ENCODE data around the gene UCN2. TPM values are rescaled to one million over a fixed set of nuclear protein-coding genes. Genes with fewer than 3 reads are reported as not detected.

Gene UCN2
- total and polyA plus RNA-seq, 2 of the 8 experiments (the other 6 are each of a cell fraction or from before 2014, with no cell fraction given) = 0.14 TPM; not detected in 1

DNA sequence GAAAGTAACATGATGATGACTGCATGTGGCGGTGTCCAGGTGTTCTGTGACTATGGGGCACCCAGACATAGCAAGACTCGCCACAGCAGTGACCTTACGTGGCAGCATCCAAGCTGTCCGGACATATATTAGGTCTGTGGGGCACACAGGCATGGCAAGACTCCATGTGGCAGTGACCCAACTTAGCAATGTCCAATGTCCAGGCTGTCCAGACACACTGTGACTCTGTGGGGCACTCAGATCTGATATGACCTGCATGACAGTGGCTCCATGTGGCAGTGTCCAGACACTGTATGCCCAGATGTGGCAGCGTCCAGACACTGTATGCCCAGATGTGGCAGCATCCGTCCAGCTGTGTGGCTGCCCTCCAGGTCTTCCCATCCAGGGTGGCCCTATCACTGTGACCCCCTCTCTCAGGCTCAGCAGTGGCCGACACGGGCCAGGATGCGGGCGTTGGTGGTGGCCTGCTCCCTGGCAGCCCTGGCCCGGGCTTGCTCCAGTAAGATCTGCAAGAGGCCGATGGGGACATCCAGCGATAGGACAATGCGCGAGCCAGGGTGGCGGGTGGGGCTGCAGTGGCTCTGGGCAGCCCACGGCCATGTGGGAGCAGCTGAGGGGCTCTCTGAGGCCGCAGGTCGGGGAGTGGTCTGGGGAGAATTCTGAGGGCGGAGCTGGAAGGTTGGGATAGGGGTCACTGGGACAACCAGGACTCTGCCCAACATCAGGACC, 1.1 kb downstream of the UCN2 start (continued):
- TF ChIP-seq, protein P1, sequence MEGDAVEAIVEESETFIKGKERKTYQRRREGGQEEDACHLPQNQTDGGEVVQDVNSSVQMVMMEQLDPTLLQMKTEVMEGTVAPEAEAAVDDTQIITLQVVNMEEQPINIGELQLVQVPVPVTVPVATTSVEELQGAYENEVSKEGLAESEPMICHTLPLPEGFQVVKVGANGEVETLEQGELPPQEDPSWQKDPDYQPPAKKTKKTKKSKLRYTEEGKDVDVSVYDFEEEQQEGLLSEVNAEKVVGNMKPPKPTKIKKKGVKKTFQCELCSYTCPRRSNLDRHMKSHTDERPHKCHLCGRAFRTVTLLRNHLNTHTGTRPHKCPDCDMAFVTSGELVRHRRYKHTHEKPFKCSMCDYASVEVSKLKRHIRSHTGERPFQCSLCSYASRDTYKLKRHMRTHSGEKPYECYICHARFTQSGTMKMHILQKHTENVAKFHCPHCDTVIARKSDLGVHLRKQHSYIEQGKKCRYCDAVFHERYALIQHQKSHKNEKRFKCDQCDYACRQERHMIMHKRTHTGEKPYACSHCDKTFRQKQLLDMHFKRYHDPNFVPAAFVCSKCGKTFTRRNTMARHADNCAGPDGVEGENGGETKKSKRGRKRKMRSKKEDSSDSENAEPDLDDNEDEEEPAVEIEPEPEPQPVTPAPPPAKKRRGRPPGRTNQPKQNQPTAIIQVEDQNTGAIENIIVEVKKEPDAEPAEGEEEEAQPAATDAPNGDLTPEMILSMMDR (IDR thresholded peaks at IDR 0.05; ENCODE audit: control extremely low read depth in 1 of 3, insufficient read depth in 1 of 3, low read depth in 1 of 3, low read length in 3 of 3) = no peak

Measured in H1 (cell line).